Stimulated activated CD4-positive, alpha-beta T cell treated with anti-CD3 and anti-CD28 coated beads, TNF-alpha, amount 100 ng/mL, for 24 hours (primary cell): ENCODE data around the gene C5orf15.

Experiments used
- DNase-seq, 3 experiments: peaks; one replicate each; pipeline ENCODE4 v3.0.0-alpha.2; 2020; ENCODE audit warnings: low read depth in 3 of 3

The C5orf15 gene

GRCh38 chr5:133921979-133922378 lies 46.4 kb downstream of the C5orf15 start:
- DNase-seq, result no peak

GRCh38 chr5:133921069-133921468 lies 47.4 kb downstream of the C5orf15 start:
- DNase-seq, result no peak

- DNase-seq, result no peak
Measured at GRCh38 chr5:133919148-133920136, 49.0 kb downstream of the C5orf15 start.

- DNase-seq, result no peak
Measured at GRCh38 chr5:133918731-133919130, 49.7 kb downstream of the C5orf15 start.

- DNase-seq, result no peak
Measured at GRCh38 chr5:133918316-133918715, 50.1 kb downstream of the C5orf15 start.

- DNase-seq, result no peak
Measured at GRCh38 chr5:133917785-133918184, 50.6 kb downstream of the C5orf15 start.

GRCh38 chr5:133916914-133917313 lies 51.5 kb downstream of the C5orf15 start:
- no peak for DNase-seq

- no peak for DNase-seq
Measured at GRCh38 chr5:133916479-133916878, 51.9 kb downstream of the C5orf15 start.

- DNase-seq, result no peak
Measured at GRCh38 chr5:133914434-133914833, 54.0 kb downstream of the C5orf15 start.

GRCh38 chr5:133913413-133914155 lies 54.8 kb downstream of the C5orf15 start:
- DNase-seq, result no peak

- DNase-seq, result no peak
Measured at GRCh38 chr5:133912951-133913350, 55.5 kb downstream of the C5orf15 start.

GRCh38 chr5:133910571-133910970 lies 57.9 kb downstream of the C5orf15 start:
- DNase-seq, result no peak

GRCh38 chr5:133909603-133910002 lies 58.8 kb downstream of the C5orf15 start:
- no peak for DNase-seq

- DNase-seq, result no peak
Measured at GRCh38 chr5:133907075-133907474, 61.4 kb downstream of the C5orf15 start.

GRCh38 chr5:133906303-133906702 lies 62.1 kb downstream of the C5orf15 start:
- no peak for DNase-seq
